SU-DHL-6 (cell line): Measurements from ENCODE around the gene KLRC4.
"Not testable (repeated sequence)": the region's sequence is repeated elsewhere in the genome, so short reads cannot be mapped to it uniquely, and the experiment has no call there.

ENCODE experiments used
- EZH2phosphoT487 ChIP-seq: fragments of 200-600 bp; sonication (generic), shearing (Covaris generic); conservative IDR thresholded peaks from 2 replicates; pipeline ENCODE4 v1.6.1; 2018; ENCODE audit warnings: mild to moderate bottlenecking, antibody characterized with exemption, low read length, moderate library complexity, mixed read lengths
- TF ChIP-seq, protein P1 (sequence below): fragments of 200-600 bp; sonication (generic); IDR thresholded peaks from one replicate; pipeline ENCODE4 v1.5.1; 2017; ENCODE audit warnings: antibody characterized with exemption, mild to moderate bottlenecking, low read length, moderate library complexity; ENCODE audit not compliant: insufficient read depth, poor library complexity, severe bottlenecking

DNA sequence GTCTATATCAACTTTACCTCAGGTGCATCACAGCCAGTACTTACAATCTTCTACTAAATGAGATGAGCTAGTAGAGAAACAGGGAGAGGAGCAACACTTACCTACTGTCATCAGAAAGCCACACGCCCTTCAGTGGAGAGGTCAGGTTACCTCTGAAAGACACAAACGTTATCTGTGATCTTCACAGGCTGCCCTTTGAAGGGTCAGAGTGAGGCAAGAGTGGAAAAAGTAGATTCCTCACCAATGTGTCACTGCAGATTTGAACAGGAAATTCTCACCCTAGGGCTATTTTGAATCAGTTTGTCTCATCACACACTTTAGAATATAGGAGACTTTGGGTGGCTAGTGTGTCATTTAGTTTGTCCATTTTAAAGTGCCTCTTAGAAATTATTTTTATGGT lies 28.0 kb upstream of the KLRC4 start:
- TF ChIP-seq, protein P1, sequence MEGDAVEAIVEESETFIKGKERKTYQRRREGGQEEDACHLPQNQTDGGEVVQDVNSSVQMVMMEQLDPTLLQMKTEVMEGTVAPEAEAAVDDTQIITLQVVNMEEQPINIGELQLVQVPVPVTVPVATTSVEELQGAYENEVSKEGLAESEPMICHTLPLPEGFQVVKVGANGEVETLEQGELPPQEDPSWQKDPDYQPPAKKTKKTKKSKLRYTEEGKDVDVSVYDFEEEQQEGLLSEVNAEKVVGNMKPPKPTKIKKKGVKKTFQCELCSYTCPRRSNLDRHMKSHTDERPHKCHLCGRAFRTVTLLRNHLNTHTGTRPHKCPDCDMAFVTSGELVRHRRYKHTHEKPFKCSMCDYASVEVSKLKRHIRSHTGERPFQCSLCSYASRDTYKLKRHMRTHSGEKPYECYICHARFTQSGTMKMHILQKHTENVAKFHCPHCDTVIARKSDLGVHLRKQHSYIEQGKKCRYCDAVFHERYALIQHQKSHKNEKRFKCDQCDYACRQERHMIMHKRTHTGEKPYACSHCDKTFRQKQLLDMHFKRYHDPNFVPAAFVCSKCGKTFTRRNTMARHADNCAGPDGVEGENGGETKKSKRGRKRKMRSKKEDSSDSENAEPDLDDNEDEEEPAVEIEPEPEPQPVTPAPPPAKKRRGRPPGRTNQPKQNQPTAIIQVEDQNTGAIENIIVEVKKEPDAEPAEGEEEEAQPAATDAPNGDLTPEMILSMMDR: not testable (repeated sequence)
- not testable (repeated sequence) for TF ChIP-seq EZH2phosphoT487
